Measurements from ENCODE around the gene ACP5.
"Not testable (repeated sequence)": the region's sequence is repeated elsewhere in the genome, so short reads cannot be mapped to it uniquely, and the experiment has no call there.

Gene ACP5

DNA sequence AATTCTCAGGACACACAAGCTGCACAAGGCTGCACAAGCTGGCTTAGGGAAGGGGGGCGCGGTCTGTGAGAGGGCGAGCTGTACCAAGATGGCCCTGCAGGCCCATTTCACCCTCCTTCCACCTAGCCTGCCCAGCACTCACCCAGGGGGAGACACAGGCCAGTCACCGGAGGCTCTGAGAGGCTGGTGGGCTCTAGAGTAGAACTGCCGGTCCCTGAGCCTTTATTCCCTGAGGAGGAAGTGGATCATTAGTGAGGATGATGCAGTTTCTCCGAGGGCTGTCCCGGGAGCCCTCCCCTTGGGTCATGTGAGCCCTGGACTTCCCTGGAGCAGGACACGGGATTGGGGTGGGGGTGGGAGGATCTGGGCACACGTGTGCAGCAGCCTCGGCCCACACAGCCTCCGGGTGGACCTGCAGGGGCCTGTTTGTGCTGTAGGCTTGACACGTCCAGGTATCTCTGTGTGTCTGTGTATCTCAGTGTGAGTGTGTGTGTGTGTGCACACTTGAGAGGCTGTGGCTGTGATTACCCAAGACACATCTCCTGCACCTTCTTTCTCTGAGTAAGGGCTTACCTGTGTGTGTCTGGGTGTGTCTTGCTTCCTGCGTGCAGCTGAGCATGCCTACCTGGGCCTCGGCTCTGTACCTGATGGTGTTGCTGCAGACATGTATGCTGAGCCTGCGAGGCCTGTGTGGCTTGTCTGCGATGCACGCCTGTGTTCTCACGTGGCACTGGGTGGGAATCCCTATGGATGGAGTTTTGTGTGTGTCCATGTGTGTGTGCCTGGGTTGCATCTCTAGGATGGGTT, at the start of gene ACP5:
Gene ACP5 (minus strand): TSS at position 195 of the 807 bp plus-strand sequence. CDS start 328 bp downstream, outside the sequence.
- DNase-seq (ENCODE audit: low spot score) = no peak

DNA sequence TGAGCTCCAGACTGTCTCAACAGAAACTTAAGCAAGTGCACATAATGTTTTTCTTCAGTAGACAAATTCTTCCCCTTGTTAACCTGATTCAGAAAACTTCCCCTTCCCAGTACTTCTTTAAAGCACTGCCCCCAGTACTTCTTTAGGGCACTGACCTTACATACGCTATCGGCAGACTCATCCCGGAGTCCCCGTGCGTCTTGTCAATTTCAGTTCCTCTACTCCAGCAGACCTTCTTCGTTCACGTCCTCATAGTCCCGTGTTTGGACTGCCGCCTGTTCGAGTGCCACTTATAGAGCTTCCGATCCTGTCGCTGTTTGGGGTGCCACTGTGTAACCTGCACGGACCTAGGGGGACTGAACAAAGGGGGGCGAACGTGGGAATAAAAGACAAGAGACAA, 48.8 kb upstream of the ACP5 start:
- peak; percentile 16 for DNase-seq (ENCODE audit: low spot score)

DNA sequence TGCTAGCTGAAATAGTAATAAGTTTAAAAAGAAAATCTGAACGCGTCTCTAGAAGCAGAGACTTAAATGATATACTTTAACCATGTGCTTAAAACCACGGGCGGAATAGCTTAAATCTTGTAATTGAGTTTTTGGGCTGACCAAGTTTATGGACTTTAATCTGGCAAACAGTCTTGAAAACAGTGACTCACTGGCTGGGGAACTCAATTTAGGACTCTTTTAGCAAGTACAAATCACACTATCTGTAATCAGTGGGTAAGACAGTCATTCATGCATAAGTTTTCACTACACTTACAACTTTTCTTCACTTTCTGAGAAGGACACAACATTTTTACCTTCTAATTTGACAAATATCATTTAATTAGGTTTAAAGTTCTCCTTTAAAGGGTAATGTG, 46.6 kb upstream of the ACP5 start:
- no peak for DNase-seq (ENCODE audit: low spot score)

DNA sequence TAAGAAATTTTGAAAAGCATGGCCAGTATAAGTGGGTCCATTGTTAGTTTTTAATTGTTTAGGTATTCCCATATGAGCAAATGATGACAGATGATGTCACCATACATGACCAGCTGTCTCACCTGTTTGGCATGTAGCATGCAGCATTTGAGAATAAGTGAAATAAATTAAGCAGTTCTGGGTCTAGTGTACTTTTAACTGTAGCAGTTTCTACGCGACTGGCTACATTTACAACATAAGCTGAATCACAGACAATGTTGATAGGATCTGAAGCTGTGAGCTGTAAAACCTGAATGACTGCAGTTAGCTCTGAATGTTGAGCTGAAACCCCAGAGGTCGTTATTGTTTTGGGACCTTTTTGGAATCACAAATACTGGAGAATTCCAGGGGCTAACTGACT, 45.0 kb upstream of the ACP5 start:
- DNase-seq (ENCODE audit: low spot score) = not testable (repeated sequence)

DNA sequence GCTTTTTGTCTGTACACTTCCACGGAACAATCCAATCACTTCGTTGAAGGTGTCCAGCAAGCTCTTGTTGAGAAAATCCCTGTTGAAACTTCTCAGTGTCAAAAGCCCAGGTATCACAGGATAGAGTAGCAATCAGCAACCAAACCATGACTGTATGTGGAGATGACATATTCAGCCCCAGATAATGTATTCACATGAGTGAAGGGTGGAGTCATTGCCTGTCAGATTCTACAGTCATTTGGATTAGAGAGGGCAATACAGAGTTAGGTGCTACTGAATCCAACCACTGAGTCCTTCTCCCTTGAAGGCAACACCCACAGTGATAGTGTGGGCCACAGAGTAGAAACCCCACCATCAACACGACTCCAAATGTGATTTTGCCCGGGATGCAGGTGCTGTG, 43.1 kb upstream of the ACP5 start:
- DNase-seq (ENCODE audit: low spot score) = no peak

DNA sequence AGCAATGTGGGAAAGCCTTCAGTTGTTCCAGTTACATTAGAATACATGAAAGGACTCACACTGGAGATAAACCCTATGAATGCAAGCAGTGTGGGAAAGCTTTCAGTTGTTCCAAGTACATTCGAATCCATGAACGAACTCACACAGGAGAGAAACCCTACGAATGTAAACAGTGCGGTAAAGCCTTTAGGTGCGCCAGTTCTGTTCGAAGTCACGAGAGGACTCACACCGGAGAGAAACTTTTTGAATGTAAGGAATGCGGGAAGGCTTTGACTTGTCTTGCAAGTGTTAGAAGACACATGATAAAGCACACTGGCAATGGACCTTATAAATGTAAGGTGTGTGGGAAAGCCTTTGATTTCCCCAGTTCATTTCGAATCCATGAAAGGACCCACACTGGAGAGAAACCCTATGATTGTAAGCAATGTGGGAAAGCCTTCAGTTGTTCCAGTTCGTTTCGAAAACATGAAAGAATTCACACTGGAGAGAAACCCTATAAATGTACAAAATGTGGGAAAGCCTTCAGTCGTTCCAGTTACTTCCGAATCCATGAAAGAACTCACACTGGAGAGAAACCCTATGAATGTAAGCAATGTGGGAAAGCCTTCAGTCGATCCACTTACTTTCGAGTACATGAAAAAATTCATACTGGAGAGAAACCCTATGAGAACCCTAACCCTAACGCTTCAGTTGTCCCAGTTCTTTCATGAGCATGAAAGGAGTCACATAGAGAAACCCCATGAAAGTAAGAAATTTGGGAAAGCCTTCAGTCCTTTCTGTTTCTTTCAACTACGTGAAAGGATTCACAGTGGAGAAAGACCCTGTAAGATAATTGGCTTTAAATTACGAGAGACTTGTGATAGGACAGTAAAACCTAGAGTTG, 40.0 kb upstream of the ACP5 start:
- DNase-seq (ENCODE audit: low spot score) = no peak

DNA sequence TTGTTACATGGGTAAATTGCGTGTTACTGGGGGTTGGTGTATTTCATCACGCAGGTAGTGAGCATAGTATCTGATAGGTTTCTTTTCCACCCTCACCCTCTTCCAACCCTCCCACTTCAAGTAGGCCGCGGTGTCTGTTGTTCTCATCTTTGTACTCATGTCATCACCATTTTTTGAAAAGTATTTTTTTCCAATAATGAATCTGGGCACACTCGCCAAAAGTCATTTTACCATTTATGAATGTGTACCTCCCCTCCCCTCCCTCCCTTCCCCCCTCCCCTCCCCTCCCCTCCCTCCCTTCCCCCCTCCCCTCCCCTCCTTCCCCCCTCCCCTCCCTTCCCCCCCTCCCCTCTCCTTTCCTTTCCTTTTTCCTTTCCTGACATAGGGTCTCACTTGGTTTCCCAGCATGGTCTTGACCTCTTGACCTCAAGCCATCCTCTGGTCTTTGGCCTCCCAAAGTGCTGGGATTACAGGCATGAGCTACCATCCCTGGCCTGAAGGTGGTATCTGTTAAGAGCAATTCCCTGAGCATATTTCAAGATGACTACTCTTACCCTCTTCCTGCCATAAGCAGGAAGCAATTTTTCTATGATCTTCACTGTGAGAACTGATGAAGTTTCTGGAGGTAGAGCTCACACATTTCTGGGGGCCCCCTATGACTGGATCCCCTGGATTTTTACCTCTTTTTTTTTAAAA, 35.5 kb upstream of the ACP5 start:
- DNase-seq (ENCODE audit: low spot score) = no peak

DNA sequence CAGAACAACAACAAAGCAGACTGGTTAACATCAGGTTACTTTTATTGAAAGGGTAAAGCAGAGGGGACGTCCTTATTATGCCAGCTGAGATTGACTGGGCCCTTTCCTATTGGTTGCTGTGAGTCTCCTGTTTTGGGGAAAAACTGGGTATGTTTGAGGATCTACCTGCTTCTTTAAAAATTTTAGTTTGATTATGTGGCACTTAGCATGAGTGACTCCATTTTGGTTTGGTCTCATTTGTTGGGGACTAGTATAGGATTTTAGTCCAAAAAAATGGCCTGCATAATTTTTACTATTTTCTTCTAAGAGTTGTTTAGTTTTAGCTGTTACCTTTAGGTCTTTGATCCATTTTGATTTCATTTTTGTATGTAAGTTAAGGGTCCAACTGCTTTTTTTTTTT, 34.3 kb upstream of the ACP5 start:
- DNase-seq (ENCODE audit: low spot score) = no peak

DNA sequence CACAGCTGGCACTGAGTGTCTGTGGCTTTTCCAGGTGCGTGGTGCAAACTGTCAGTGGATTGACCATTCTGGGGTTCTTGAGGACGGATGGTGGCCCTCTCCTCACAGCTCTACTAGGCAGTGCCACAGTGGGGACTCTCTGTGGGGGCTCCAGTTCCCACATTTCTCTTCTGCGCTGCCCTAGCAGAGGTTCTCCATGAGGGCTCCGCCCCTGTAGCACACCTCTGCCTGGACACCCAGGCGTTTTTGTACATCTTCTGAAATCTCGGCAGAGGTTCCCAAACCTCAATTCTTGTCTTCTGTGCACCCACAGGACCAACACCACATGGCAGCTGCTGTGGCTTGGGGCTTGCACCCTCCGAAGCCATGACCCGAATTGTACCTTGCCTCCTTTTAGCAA, 29.0 kb upstream of the ACP5 start:
- no peak for DNase-seq (ENCODE audit: low spot score)

DNA sequence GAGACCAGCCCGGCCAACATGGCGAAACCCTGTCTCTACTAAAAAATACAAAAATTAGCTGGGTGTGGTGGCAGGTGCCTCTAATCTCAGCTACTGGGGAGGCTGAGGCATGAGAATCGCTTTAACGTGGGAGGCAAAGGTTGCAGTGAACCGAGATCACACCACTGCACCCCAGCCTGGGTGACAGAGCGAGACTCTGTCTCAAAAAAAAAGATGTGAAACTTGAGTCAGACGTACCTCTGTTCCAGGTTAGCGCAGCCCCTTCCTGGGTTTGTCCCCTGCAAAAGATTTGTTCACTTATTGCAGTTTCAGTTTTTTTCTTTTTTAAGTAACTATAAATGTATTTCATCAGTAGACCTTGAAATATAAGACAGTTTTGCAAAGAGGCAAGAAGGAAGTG, 22.3 kb upstream of the ACP5 start:
- not testable (repeated sequence) for DNase-seq (ENCODE audit: low spot score)

DNA sequence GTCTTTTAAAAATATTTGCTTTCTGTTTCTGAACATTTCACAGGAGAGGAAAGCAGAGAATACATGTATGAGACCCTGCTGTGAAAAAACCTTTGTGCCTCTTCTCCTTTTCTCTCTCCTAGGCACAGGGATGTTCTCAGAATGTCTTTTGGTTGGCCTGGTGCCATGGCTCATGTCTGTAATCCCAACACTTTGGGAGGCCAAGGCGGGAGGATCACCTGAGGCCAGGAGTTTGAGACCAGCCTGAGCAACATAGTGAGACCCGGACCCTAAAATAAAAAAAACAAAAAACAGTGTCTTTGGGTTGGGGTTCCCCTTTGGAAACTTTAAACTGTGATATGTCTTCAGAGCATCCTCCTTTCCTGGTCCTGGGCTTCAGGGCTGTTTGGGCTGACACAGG, 21.3 kb upstream of the ACP5 start:
- DNase-seq (ENCODE audit: low spot score) = no peak

DNA sequence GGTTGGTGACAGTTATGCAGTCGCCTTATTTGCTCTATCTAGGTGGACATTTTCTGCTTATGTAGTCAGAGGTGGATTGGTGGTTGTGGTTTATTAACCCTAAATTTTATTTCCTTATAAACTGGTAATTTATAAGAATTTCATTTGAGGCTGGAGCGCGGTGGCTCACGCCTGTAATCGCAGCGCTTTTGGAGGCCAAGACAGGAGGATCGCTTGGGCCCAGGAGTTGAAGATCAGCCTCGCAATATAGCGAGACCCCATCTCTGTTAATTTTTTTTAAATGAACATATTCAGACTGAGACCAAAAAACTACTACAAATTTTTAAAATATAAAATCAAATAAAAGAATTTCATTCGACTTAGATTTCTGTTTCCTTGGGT, 20.6 kb upstream of the ACP5 start:
- no peak for DNase-seq (ENCODE audit: low spot score)

DNA sequence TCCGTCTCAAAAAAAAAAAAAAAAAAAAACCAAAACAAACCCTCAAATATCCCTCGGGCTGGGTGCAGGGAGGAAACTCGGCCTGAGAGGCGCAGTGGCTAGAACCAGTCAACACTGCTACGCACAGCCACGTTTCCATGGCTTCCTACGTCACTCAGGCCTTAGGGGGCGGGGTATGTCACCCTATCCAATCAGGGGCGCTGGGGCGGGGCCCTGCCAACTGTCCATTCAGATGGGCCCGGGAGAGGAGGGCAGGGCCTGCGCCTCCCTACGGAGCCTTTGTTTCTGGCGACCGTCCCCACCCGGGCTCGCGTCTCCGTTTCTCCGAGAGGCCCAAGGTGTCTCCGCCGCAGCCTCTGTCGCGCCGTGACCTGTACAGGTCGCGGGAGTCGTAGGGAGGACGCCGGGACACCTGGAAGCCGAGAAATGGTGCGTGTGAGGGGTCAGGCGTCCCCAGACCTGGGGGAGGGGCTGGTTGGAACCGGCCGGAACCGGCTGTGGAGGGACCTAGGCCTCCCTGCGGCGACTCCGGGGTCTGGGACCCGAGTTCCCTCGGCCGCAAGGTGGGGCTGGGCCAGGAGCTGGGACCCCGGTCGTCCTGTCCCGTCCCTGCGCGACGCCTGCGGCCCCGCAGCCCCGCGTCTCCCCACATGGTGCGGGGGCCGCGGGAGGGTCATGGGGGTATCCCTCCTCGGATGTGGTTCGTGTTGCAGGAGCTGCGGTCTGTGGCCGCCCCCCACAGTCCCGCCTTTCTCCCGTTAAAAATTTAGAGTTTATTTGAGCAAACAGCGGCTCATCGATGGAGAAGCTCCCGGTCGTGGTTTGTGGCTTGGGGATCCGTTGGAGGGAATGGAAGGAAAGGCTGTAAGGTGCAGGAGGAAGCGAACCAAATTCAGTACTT, 20.0 kb upstream of the ACP5 start, which contains the start of gene ZNF627:
Gene ZNF627 (plus strand): TSS at position 282 of the 901 bp plus-strand sequence. CDS start 145 bp downstream, at position 427.
- DNase-seq (ENCODE audit: low spot score) = peak; percentile 97

DNA sequence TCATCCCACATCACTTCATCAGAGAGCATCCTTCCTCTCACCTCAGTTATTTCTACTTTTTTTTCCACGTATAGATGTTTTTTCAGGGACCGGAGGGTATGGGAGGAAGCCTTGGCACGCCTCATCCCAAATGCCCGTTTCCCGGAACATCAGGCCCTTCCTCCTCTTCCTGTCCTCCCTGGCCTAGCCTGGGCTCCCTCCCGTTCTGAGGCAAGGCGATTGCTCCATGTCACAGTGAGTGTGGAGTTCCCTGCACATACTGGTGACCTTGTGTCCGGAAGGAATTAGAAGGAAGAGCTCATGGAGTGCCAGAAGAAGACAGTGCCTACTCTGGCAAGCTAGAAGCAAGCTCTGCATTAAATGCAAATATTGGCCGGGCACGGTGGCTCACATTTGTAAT, 18.7 kb upstream of the ACP5 start:
- DNase-seq (ENCODE audit: low spot score) = no peak

DNA sequence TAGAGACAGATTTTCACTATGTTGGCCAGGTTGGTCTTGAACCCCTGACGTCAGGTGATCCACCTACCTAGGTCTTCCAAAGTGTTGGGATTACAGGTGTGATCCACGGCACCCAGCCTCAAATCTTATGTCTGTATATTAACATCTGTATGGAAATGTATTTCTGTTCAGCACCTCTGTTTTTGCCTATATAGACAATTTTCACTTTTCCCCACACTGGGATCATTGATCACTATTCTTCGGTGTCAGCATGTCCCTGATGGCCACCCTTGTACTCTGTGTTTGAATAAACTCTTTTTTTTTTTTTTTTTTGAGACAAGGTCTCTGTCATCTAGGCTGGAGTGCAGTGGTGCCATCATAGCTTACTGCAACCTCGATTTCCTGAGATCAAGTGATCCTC, 16.6 kb upstream of the ACP5 start:
- DNase-seq (ENCODE audit: low spot score) = no peak

DNA sequence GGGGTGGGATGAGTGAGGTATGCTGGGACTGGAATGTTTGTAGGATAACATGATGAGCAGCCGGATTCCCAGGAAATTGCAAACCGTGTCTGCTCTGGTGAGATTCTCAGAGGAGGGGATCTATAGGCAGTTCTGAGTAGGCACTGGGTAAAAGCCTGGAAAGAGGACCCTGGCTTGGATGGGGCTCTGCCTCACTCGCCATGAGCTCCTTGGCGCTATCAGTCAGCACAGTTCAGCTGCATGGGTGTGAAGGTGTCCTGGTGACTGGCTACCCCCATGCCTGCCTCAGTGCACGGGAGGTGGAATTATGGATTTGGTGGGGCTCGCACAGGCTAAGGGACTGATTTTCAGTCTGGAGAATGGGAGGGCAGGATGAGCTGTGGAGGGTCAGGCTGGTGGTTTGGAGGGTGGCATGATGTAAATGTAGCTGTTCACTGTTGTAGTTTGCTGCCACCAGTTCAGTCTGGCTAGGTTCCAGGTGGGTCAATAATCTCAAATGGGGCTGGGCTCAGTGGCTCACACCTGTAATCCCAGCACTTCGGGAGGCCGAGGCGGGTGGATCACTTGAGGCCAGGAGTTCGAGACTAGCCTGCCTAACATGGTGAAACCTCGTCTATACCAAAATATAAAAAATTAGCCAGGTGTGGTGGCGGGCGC, 10.7 kb upstream of the ACP5 start:
- DNase-seq (ENCODE audit: low spot score) = no peak

DNA sequence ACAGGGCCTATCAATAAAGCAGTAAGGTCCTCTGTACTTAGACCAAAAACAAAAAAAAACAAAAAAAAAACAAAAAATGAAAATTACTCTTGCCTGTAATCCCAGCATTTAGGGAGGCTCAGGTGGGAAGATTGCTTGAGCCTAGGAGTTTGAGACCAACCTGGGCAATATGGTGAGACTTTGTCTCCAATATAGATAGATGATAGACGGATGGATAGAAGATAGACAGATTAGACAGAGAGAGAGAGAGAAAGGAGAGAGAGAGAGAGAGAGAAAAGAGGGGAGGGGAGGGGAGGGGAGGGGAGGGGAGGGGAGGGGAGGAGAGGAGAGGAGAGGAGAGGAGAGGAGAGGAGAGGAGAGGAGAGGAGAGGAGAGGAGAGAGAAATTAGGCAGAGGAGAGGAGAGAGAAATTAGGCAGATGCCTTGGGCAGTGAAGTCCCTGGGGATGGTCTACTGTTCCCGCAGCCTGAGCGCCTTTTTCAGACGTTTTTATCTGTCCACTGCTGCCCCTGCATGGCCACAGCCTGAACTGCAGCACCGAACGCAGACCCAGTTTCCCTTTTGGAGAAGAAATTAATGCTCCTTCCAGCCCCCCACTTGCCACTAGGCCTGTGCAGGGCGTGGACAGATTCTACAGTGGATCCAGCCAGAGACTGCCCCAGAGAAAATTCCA, 10.0 kb upstream of the ACP5 start:
- peak; percentile 54 for DNase-seq (ENCODE audit: low spot score)

DNA sequence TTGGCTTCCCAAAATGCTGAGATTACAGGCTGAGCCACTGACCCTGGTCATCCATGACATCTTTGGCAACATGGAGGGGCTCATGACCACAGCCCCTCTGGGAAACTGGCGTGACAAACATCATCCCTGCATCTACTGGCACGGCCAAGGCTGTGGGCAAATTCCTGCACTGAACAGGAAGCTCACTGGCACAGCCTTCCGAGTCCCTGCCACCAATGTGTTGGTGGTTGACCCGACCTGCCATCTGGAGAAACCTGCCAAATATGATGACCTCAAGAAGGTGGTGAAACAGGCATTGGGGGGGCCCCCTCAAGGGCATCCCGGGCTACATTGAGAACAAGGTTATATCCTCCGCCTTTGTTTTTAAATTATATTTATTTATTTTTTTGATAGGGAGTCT, 8.9 kb upstream of the ACP5 start:
- DNase-seq (ENCODE audit: low spot score) = no peak

DNA sequence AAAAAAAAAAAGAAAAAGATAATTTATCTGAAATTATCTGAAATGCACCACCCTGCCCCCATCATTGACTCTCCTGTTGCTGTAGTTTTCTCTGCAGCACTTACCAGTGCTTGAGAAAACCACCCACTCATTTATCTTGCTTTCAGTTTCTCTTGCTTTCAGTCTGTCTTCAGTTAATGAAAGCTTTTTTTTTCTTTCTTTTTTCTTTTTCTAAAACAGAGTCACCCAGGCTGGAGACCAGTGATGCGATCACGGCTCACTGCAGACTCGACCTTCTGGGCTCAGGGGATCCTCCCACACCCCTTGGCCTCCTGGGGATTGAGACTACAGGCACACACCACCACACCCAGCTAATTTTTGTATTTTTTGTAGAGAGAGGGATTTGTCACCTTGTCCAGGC, 4.3 kb upstream of the ACP5 start:
- no peak for DNase-seq (ENCODE audit: low spot score)

DNA sequence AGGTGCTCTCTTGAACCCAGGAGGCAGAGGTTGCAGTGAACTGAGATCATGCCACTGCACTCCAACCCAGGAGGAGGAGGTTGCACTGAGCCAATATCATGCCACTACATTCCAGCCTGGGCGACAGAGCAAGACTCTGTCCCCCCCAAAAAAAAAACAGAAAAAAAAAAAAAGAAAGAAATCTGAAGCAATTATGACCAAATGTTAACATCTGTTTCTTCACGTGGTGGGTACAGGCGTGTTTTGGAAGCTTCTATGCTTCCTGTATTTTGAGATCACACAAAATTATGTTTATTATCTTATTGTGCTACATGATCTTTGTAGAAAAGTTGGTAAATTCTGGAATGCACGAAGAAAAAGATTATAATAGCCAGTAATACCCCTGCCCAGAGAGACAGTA, 2.7 kb upstream of the ACP5 start:
- no peak for DNase-seq (ENCODE audit: low spot score)

Measured in globus pallidus (tissue), 1 donor.